ENCODE data around the gene GHR. TPM values are rescaled to one million over a fixed set of nuclear protein-coding genes. Genes with fewer than 3 reads are reported as not detected.

GHR gene
- polyA plus RNA-seq, 1 experiment = 0.90 TPM

DNA sequence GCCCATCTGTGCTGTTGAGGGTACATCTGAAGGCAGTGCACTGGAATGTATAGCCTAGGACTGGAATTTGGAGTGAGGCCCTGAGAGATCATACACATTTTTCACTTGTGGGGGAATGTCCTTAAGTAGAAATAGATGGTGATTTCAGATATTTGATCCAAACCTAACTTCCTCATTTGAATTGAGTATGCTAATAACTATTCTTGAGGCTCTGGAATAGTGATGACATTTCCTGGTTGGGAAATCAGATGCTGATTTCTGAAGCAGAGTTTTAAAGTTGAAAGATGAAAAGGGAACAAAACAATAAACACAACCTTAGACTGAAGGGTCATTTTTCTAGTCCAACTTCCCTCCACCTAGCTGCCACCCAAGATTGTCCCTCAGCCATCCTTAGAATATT lies 170.4 kb downstream of the GHR start:
- POLR2A ChIA-PET = no interaction called here
- CTCF ChIA-PET = no interaction called here

GRCh38 chr5:42595597-42595996 lies 172.4 kb downstream of the GHR start:
- ChIA-PET CTCF (interaction anchor here (1.7 to 2.3 kb wide), 2 partner anchors 11 to 165 kb away, joined by 3 to 12 read pairs; no protein-coding TSS in a partner anchor), POLR2A (no interaction called here)
- Histone ChIP-seq H3K36me3 (ENCODE audit: control insufficient read depth, insufficient read depth, low read length) (no peaks in the 10 kb centered on the region), H3K4me3 (ENCODE audit: low read depth, low read length) (no peak overlapping the region), H3K27me3 (ENCODE audit: control insufficient read depth, insufficient read depth, low read length) (no peaks in the 10 kb centered on the region)
- DNase-seq (ENCODE audit: low read depth) = no peak
- no peak for TF ChIP-seq CTCF (IDR thresholded peaks at IDR 0.05; ENCODE audit: insufficient read depth, low read depth, low read length)

More for the DNA sequence above, 170.4 kb downstream of the GHR start:
- no peak for DNase-seq (ENCODE audit: low read depth)
- H3K27me3 ChIP-seq (ENCODE audit: control insufficient read depth, insufficient read depth, low read length) = no peaks in the 10 kb centered on the region
- TF ChIP-seq CTCF (IDR thresholded peaks at IDR 0.05; ENCODE audit: insufficient read depth, low read depth, low read length) = no peak
- no peak overlapping the region for H3K4me3 ChIP-seq (ENCODE audit: low read depth, low read length)
- H3K36me3 ChIP-seq (ENCODE audit: control insufficient read depth, insufficient read depth, low read length) = no peaks in the 10 kb centered on the region

DNA sequence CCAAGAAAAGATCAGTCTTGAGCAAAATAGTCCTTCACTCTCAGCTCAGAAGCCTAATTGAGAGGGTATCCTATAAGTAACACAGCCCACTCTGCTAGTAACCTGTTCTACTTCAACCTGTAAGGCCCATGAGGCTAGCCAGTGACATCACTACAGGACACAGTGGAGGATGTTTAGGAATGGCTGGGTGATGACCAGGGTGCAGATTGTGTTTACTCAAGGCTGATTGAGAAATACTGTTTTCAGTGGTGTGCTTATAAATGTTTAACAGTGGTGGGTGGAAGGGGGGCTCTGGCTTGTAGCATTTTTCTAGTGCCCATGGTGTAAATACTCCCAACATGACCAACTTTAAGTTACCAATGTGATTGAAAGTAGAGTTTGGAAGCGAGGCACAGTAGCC lies 173.6 kb downstream of the GHR start:
- POLR2A ChIA-PET = no interaction called here
- no peak for TF ChIP-seq CTCF (IDR thresholded peaks at IDR 0.05; ENCODE audit: insufficient read depth, low read depth, low read length)
- H3K4me3 ChIP-seq (ENCODE audit: low read depth, low read length) = no peak overlapping the region
- H3K27me3 ChIP-seq (ENCODE audit: control insufficient read depth, insufficient read depth, low read length) = no peaks in the 10 kb centered on the region
- no peaks in the 10 kb centered on the region for H3K36me3 ChIP-seq (ENCODE audit: control insufficient read depth, insufficient read depth, low read length)
- DNase-seq (ENCODE audit: low read depth) = no peak
- CTCF ChIA-PET = interaction anchor here (2.3 kb wide), 1 partner anchor 12 kb away, joined by 12 read pairs; no protein-coding TSS in a partner anchor

- TF ChIP-seq CTCF (IDR thresholded peaks at IDR 0.05; ENCODE audit: insufficient read depth, low read depth, low read length) = no peak
- POLR2A ChIA-PET = no interaction called here
- CTCF ChIA-PET = no interaction called here
- H3K4me3 ChIP-seq (ENCODE audit: low read depth, low read length) = no peak overlapping the region
- no peaks in the 10 kb centered on the region for H3K36me3 ChIP-seq (ENCODE audit: control insufficient read depth, insufficient read depth, low read length)
- DNase-seq (ENCODE audit: low read depth) = no peak
- H3K27me3 ChIP-seq (ENCODE audit: control insufficient read depth, insufficient read depth, low read length) = no peaks in the 10 kb centered on the region
These were observed 174.2 kb downstream of the GHR start for GRCh38 chr5:42597318-42597937.

GRCh38 chr5:42598311-42598710 lies 175.1 kb downstream of the GHR start:
- Histone ChIP-seq H3K27me3 (ENCODE audit: control insufficient read depth, insufficient read depth, low read length) (no peaks in the 10 kb centered on the region), H3K36me3 (ENCODE audit: control insufficient read depth, insufficient read depth, low read length) (no peaks in the 10 kb centered on the region), H3K4me3 (ENCODE audit: low read depth, low read length) (no peak overlapping the region)
- TF ChIP-seq CTCF (IDR thresholded peaks at IDR 0.05; ENCODE audit: insufficient read depth, low read depth, low read length) = no peak
- CTCF ChIA-PET = interaction anchor here (0.8 kb wide), 1 partner anchor 14 kb away, joined by 4 read pairs; no protein-coding TSS in a partner anchor
- POLR2A ChIA-PET = no interaction called here
- DNase-seq (ENCODE audit: low read depth) = no peak

Measured in BJ (cell line).